Activated CD8-positive, alpha-beta T cell treated with anti-CD3 and anti-CD28 coated beads for 36 hours (primary cell): ENCODE measurements around the gene NUP214. TPM values are rescaled to one million over a fixed set of nuclear protein-coding genes. Genes with fewer than 3 reads are reported as not detected.
"Not testable (repeated sequence)": the region's sequence is repeated elsewhere in the genome, so short reads cannot be mapped to it uniquely, and the experiment has no call there.

ENCODE experiments used
- ATAC-seq: fragments of 200-7000 bp; cut with Tn5 transposase; one replicate; pipeline ENCODE4 v1.10.0; 2021; ENCODE audit warnings: mild to moderate bottlenecking, moderate library complexity
- CTCF ChIA-PET: fragments of 350-600 bp; sonication (Branson Sonifier 250); formaldehyde crosslinking; loops from one replicate; lab custom pipeline; 2021; ENCODE audit warnings: antibody characterized with exemption; lab: Charles Lee
- POLR2A ChIA-PET: fragments of 350-600 bp; sonication (Branson Sonifier 250); formaldehyde crosslinking; loops from one replicate; lab custom pipeline; 2021; ENCODE audit warnings: antibody characterized with exemption; lab: Charles Lee
- DNase-seq: peaks from one replicate; pipeline ENCODE4 v3.0.0-alpha.2; 2020
- H3K27ac Mint-ChIP-seq: one replicate; pipeline ENCODE4 v1.8.0; 2021; ENCODE audit warnings: mild to moderate bottlenecking, mixed read lengths
- H3K27me3 Mint-ChIP-seq: one replicate; pipeline ENCODE4 v1.8.0; 2021; ENCODE audit warnings: mixed read lengths
- H3K36me3 Mint-ChIP-seq: one replicate; pipeline ENCODE4 v1.8.0; 2021; ENCODE audit warnings: low read depth, mixed read lengths
- H3K4me1 Mint-ChIP-seq: one replicate; pipeline ENCODE4 v1.8.0; 2021; ENCODE audit warnings: low read depth, mixed read lengths
- H3K4me3 Mint-ChIP-seq: one replicate; pipeline ENCODE4 v1.8.0; 2021; ENCODE audit warnings: mild to moderate bottlenecking, moderate library complexity, mixed read lengths
- H3K9me3 Mint-ChIP-seq: one replicate; pipeline ENCODE4 v1.8.0; 2021; ENCODE audit warnings: mixed read lengths
- CTCF ChIP-seq: fragments of 200-600 bp; IDR thresholded peaks from one replicate; pipeline ENCODE4 v1.8.0; 2022; ENCODE audit warnings: antibody characterized with exemption, mild to moderate bottlenecking
- intact Hi-C: fragments of 100-400 bp; cut with micrococcal nuclease; formaldehyde crosslinking; loops from one replicate; pipeline ENCODE4 v1.10.0; 2022
- total RNA-seq, 2 experiments: library from RNA; stranded (reverse); gene quantifications; one replicate each; pipeline ENCODE4 v1.2.3, GENCODE V29; 2021

The NUP214 gene
- total RNA-seq, 2 experiments from 2014 or later: 57.6 to 58.3 TPM

DNA sequence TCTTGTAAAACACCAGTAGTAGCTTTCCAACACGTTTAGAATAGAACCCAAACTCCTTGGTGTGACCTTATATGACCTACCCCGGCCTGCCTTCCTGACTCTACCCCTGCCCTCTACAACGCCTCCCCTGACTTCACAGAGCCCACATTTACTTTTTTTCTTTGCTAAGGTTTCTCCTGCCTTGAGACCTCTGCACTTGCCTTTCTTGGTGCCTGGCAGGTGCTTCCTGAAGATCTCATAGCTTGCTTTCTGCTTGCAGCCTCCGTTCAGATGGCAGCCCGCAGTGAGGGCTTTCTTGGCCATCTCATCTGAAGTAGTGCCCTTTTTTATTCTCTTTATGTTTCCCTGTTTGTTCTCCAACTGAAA lies 24.3 kb downstream of the NUP214 start:
- Mint-ChIP-seq H3K4me1 (peaks cover 17% of the 10 kb centered on the region), H3K27me3 (no peaks in the 10 kb centered on the region), H3K27ac (peak overlapping the region; percentile 30), H3K4me3 (no peak overlapping the region), H3K36me3 (peaks cover 56% of the 10 kb centered on the region), H3K9me3 (no peaks in the 10 kb centered on the region)
- ATAC-seq: no peak
- DNase-seq: no peak
- intact Hi-C loops: no loop called here
- no peak for TF ChIP-seq CTCF
- CTCF ChIA-PET: interaction anchor here (1.0 to 2.8 kb wide), 3 partner anchors 20 to 187 kb away, joined by 3 to 6 read pairs (median 4); no protein-coding TSS in a partner anchor
- POLR2A ChIA-PET: interaction anchor here (0.6 to 2.8 kb wide), 3 partner anchors 10 to 269 kb away, joined by 3 to 8 read pairs (median 4); partner anchors contain the start of gene NUP214

DNA sequence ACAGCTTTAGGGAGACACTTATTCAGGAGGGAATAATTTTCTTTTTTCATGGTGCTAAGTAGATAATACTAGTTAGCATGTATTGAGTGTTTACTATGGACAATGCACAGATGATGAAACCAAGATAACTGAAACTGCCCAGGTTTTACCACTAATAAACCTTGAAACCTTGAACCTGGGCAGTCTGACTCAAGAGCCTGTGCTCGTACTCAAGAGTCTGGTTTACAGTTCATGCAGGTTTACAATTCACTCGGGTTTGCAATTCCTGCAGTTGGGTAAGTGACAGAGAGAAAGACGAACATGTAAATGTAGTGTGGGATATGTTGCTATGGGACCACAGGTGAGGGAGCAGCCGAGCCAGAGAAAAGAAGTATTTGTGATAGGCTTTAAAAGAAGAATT lies 28.2 kb downstream of the NUP214 start:
- Mint-ChIP-seq H3K4me3 (no peak overlapping the region), H3K27me3 (no peaks in the 10 kb centered on the region), H3K36me3 (peaks cover 53% of the 10 kb centered on the region), H3K27ac (no peak overlapping the region), H3K4me1 (peaks cover 16% of the 10 kb centered on the region), H3K9me3 (no peaks in the 10 kb centered on the region)
- intact Hi-C loops: no loop called here
- no peak for TF ChIP-seq CTCF
- ChIA-PET POLR2A (interaction anchor here (1.2 to 2.5 kb wide), 2 partner anchors 10 to 29 kb away, joined by 4 to 9 read pairs; partner anchors contain the start of gene NUP214), CTCF (interaction anchor here (1.2 kb wide), 2 partner anchors 28 to 97 kb away, joined by 3 read pairs; no protein-coding TSS in a partner anchor)
- no peak for ATAC-seq
- DNase-seq: no peak

GRCh38 chr9:131158673-131159072 lies 33.3 kb downstream of the NUP214 start:
- H3K4me3 Mint-ChIP-seq, H3K4me1 Mint-ChIP-seq, DNase-seq, H3K27me3 Mint-ChIP-seq, H3K9me3 Mint-ChIP-seq, intact Hi-C loops, ATAC-seq, POLR2A ChIA-PET, CTCF ChIA-PET, H3K27ac Mint-ChIP-seq: not testable (repeated sequence)
- H3K36me3 Mint-ChIP-seq: peaks cover 45% of the 10 kb centered on the region

GRCh38 chr9:131160416-131161112 lies 35.2 kb downstream of the NUP214 start:
- ChIA-PET CTCF (interaction anchor here (1.0 to 1.1 kb wide), 2 partner anchors 17 to 176 kb away, joined by 6 to 7 read pairs; no protein-coding TSS in a partner anchor), POLR2A (interaction anchor here (1.1 kb wide), 1 partner anchor 36 kb away, joined by 3 read pairs; the partner anchor contains the start of gene NUP214)
- intact Hi-C loops: no loop called here
- Mint-ChIP-seq H3K27me3 (no peaks in the 10 kb centered on the region), H3K9me3 (no peaks in the 10 kb centered on the region), H3K36me3 (peaks cover 42% of the 10 kb centered on the region), H3K27ac (no peak overlapping the region), H3K4me3 (no peak overlapping the region), H3K4me1 (no peaks in the 10 kb centered on the region)
- TF ChIP-seq CTCF: no peak
- ATAC-seq: no peak
- no peak for DNase-seq

GRCh38 chr9:131161585-131161984 lies 36.2 kb downstream of the NUP214 start:
- H3K9me3 Mint-ChIP-seq: no peaks in the 10 kb centered on the region
- no peaks in the 10 kb centered on the region for H3K27me3 Mint-ChIP-seq
- CTCF ChIA-PET: interaction anchor here (1.0 to 1.4 kb wide), 3 partner anchors 16 to 175 kb away, joined by 6 to 8 read pairs (median 7); no protein-coding TSS in a partner anchor
- DNase-seq (no peak), ATAC-seq (no peak)
- H3K27ac Mint-ChIP-seq: no peak overlapping the region
- no peak overlapping the region for H3K4me3 Mint-ChIP-seq
- no peaks in the 10 kb centered on the region for H3K4me1 Mint-ChIP-seq
- peaks cover 46% of the 10 kb centered on the region for H3K36me3 Mint-ChIP-seq
- intact Hi-C loops: no loop called here
- POLR2A ChIA-PET: interaction anchor here (1.0 to 1.1 kb wide), 2 partner anchors 10 to 37 kb away, joined by 3 to 4 read pairs; partner anchors contain the start of gene NUP214
- no peak for TF ChIP-seq CTCF
